ENCODE measurements around the gene WDR62. TPM values are rescaled to one million over a fixed set of nuclear protein-coding genes. Genes with fewer than 3 reads are reported as not detected.
A peak's percentile ranks its signal among the peaks of the same experiment; 100 is the strongest.

Gene WDR62
- total and polyA plus RNA-seq, 10 of the 15 experiments (the other 5 are each of a cell fraction or from before 2014, with no cell fraction given): 0.08 to 20.6 (median 10.9) TPM

GRCh38 chr19:36010402-36010801 is 44.3 kb upstream of the WDR62 start (continued):
- TF ChIP-seq YBX1 (IDR thresholded peaks at IDR 0.05): no peak
- TF ChIP-seq KDM1A (IDR thresholded peaks at IDR 0.05; ENCODE audit: borderline replicate concordance): no peak
- no peak for TF ChIP-seq NFXL1 (IDR thresholded peaks at IDR 0.05; ENCODE audit: borderline replicate concordance)
- no peak for TF ChIP-seq HDAC6 (IDR thresholded peaks at IDR 0.05; ENCODE audit: unreplicated experiment)
- TF ChIP-seq IRF5 (IDR thresholded peaks at IDR 0.05; ENCODE audit: borderline replicate concordance): no peak
- TF ChIP-seq PAX5 (IDR thresholded peaks at IDR 0.05; ENCODE audit: borderline replicate concordance, low read depth, low read length): no peak

GRCh38 chr19:36013280-36014011 is 41.3 kb upstream of the WDR62 start:
- Histone ChIP-seq H3K27me3 (replicated peaks in 1 of 2; ENCODE audit: control insufficient read depth in 2 of 2, insufficient read depth in 2 of 2, low read length in 1 of 2) (no peaks in the 10 kb centered on the region), H3K27ac (ENCODE audit: control insufficient read depth, insufficient read depth) (peak overlapping the region; percentile 91), H4K20me1 (ENCODE audit: control insufficient read depth, insufficient read depth) (no peaks in the 10 kb centered on the region), H3K4me1 (ENCODE audit: control insufficient read depth, insufficient read depth, low read length) (no peaks in the 10 kb centered on the region; the same call in 1 of the 2 replicates), H3K4me2 (ENCODE audit: control insufficient read depth, insufficient read depth) (peak overlapping the region; percentile 85), H3K36me3 (ENCODE audit: control insufficient read depth in 2 of 2, insufficient read depth in 2 of 2, low read length in 1 of 2) (no peaks in the 10 kb centered on the region), H3K4me3 (peak overlapping the region; percentile 90), H3K9ac (ENCODE audit: control insufficient read depth, insufficient read depth, low read length) (peak overlapping the region; percentile 97), H2AFZ (ENCODE audit: control insufficient read depth, low read depth, low read length) (peak overlapping the region; percentile 88), H3K9me3 (replicated peaks; ENCODE audit: control insufficient read depth, insufficient read depth, low read length) (no peaks in the 10 kb centered on the region), H3K79me2 (ENCODE audit: control insufficient read depth, insufficient read depth, low read length) (peaks cover 16% of the 10 kb centered on the region)
- ATAC-seq (no peak), DNase-seq (ENCODE audit: low read depth, low spot score) (no peak), FAIRE-seq (no peak)
- ChIA-PET CTCF (interaction anchor here (0.7 to 1.5 kb wide), 7 partner anchors 10 to 105 kb away, joined by 3 to 7 read pairs (median 4); partner anchors contain the start of gene THAP8), POLR2A (interaction anchor here (0.8 to 1.5 kb wide), 8 partner anchors 16 to 1357 kb away, joined by 3 to 8 read pairs (median 6); partner anchors contain the start of genes POLR2I, SDHAF1, TBCB and THAP8), RAD21 (ENCODE audit: unreplicated experiment) (interaction anchor here (0.9 to 1.7 kb wide), 9 partner anchors 16 to 311 kb away, joined by 3 to 6 read pairs (median 3); partner anchors contain the start of genes POLR2I, TBCB and THAP8), SMC1A (ENCODE audit: uncharacterized antibody, unreplicated experiment) (interaction anchor here (1.0 to 1.1 kb wide), 3 partner anchors 12 to 60 kb away, joined by 3 to 5 read pairs (median 3); no protein-coding TSS in a partner anchor)
- 27% methylated on average over 12 of the region's 15 CpGs for WGBS (ENCODE audit: insufficient coverage, insufficient replicate concordance, low lambda C conversion rate, missing lambda C conversion rate)
- TSS peak; percentile 85 for BruUV-seq (replicated peaks)
- intact Hi-C loops (cut with micrococcal nuclease; ENCODE audit: unreplicated experiment): loop anchor here (5.0 kb wide), 1 partner anchor 39 kb away; the partner anchor contains the start of genes THAP8 and WDR62
- in situ Hi-C loops (cut with MboI): no loop called here
- TF ChIP-seq PRDM15 (CRISPR knock-in tag; IDR thresholded peaks at IDR 0.05): no peak
- 0 out of 2 replicates have a peak, but pooled peaks have one; percentile 0 for TF ChIP-seq SIN3A (IDR thresholded peaks at IDR 0.05; ENCODE audit: low read depth, low read length)
- no peak for TF ChIP-seq RBBP5 (conservative IDR thresholded peaks at IDR 0.05)
- no peak for TF ChIP-seq SMAD5 (IDR thresholded peaks at IDR 0.05; ENCODE audit: low read depth)
- TF ChIP-seq NKRF (conservative IDR thresholded peaks at IDR 0.05): peak; percentile 22; the same call in 1 of the 2 replicates
- no peak for TF ChIP-seq BHLHE40 (IDR thresholded peaks at IDR 0.05; ENCODE audit: borderline replicate concordance in 1 of 2, low read depth in 2 of 2, low read length in 1 of 2)
- no peak for TF ChIP-seq BACH1 (IDR thresholded peaks at IDR 0.05; ENCODE audit: borderline replicate concordance)
- TF ChIP-seq POU2F2 (IDR thresholded peaks at IDR 0.05; ENCODE audit: borderline replicate concordance, low read depth, low read length): no peak
- 0 out of 2 replicates have a peak, but pooled peaks have one; percentile 2 for TF ChIP-seq POLR2AphosphoS5 (IDR thresholded peaks at IDR 0.05; ENCODE audit: low read length)
